Endodermal cell (in vitro differentiated cells): ENCODE results near the gene GSG1L. TPM values are rescaled to one million over a fixed set of nuclear protein-coding genes. Genes with fewer than 3 reads are reported as not detected.

Experiments
- DNase-seq: peaks from one replicate; pipeline ENCODE4 v3.0.0-alpha.2; 2017
- H3K27ac ChIP-seq: 2 replicates; pipeline ENCODE4 v1.5.1; 2013; ENCODE audit warnings: mild to moderate bottlenecking, low read depth, low read length, moderate library complexity
- H3K27me3 ChIP-seq: 2 replicates; pipeline ENCODE4 v1.6.1; 2013; ENCODE audit warnings: mild to moderate bottlenecking, low read length, moderate library complexity; ENCODE audit not compliant: insufficient read depth, control insufficient read depth, poor library complexity, severe bottlenecking
- H3K36me3 ChIP-seq: 2 replicates; pipeline ENCODE4 v1.7.0; 2013; ENCODE audit warnings: mild to moderate bottlenecking, low read length, moderate library complexity; ENCODE audit not compliant: control insufficient read depth, insufficient read depth
- H3K4me1 ChIP-seq: one replicate; pipeline ENCODE4 v1.7.0; 2013; ENCODE audit warnings: low read length; ENCODE audit not compliant: control insufficient read depth, insufficient read depth
- H3K4me3 ChIP-seq: 2 replicates; pipeline ENCODE4 v1.5.1; 2013; ENCODE audit warnings: mild to moderate bottlenecking, low read length, moderate library complexity
- H3K9ac ChIP-seq: 2 replicates; pipeline ENCODE4 v1.6.1; 2013; ENCODE audit warnings: mild to moderate bottlenecking, low read length, moderate library complexity; ENCODE audit not compliant: poor library complexity, severe bottlenecking; ENCODE audit errors: extremely low read depth
- H3K9me3 ChIP-seq: 2 replicates; pipeline ENCODE4 v1.6.1; 2013; ENCODE audit warnings: mild to moderate bottlenecking, low read length, moderate library complexity; ENCODE audit not compliant: control insufficient read depth
- H3K27ac Mint-ChIP-seq: 2 replicates; pipeline ENCODE4 v1.8.0; 2020; ENCODE audit warnings: mixed read lengths
- H3K27me3 Mint-ChIP-seq: 2 replicates; pipeline ENCODE4 v1.8.0; 2021; ENCODE audit warnings: mild to moderate bottlenecking, mixed read lengths; ENCODE audit not compliant: insufficient read depth
- H3K36me3 Mint-ChIP-seq: 2 replicates; pipeline ENCODE4 v1.8.0; 2020; ENCODE audit warnings: low read depth, mixed read lengths
- H3K4me1 Mint-ChIP-seq: 2 replicates; pipeline ENCODE4 v1.8.0; 2020; ENCODE audit warnings: mixed read lengths
- H3K4me3 Mint-ChIP-seq: 2 replicates; pipeline ENCODE4 v1.8.0; 2020; ENCODE audit warnings: mild to moderate bottlenecking, moderate library complexity, mixed read lengths
- H3K9me3 Mint-ChIP-seq: 2 replicates; pipeline ENCODE4 v1.8.0; 2020; ENCODE audit warnings: mild to moderate bottlenecking, mixed read lengths
- CTCF ChIP-seq: fragments of 200-600 bp; sonication (generic); conservative IDR thresholded peaks from 2 replicates; pipeline ENCODE4 v1.5.0; 2021; ENCODE audit warnings: antibody characterized with exemption, mild to moderate bottlenecking
- WGBS, 2 experiments: methylation state at CpG; one replicate each; pipeline versions ENCODE4 v1.1.5 to v1.1.7; 2013; ENCODE audit warnings: missing lambda C conversion rate in 2 of 2, mixed read lengths in 1 of 2; ENCODE audit not compliant: insufficient coverage in 1 of 2, insufficient read length in 1 of 2; 5-methylcytosine and 5-hydroxymethylcytosine counted together
- total RNA-seq, 2 donors: library from RNA; stranded (reverse); fragmentation: NEBNext Ultra II Directional in 1 of 2; extraction: Animal tissue kit (Norgen Biotek cat#: 25700) in 1 of 2; gene quantifications; 2 replicates in 1 of 2; 3 replicates in 1 of 2; pipeline ENCODE4 v1.2.1, GENCODE V29; 2021

The GSG1L gene
- total RNA-seq, 2 donors from 2014 or later, result 0.24 TPM; not detected in 1

- peak; percentile 1 for DNase-seq
- Histone ChIP-seq H3K9ac (no peak overlapping the region), H3K4me3 (no peak overlapping the region), H3K27ac (no peak overlapping the region), H3K9me3 (no peaks in the 10 kb centered on the region), H3K4me1 (no peaks in the 10 kb centered on the region), H3K27me3 (peaks cover 3% of the 10 kb centered on the region), H3K36me3 (no peaks in the 10 kb centered on the region)
- WGBS, 2 experiments, result 88 to 89% methylated on average over 6 to 9 of the region's 9 CpGs
- Mint-ChIP-seq H3K27me3 (peaks cover 7% of the 10 kb centered on the region), H3K36me3 (no peaks in the 10 kb centered on the region), H3K9me3 (peaks cover 2% of the 10 kb centered on the region), H3K4me1 (no peaks in the 10 kb centered on the region), H3K4me3 (no peak overlapping the region), H3K27ac (no peak overlapping the region)
- TF ChIP-seq CTCF, result no peak
Measured at GRCh38 chr16:28000314-28001169, 63.0 kb downstream of the GSG1L start.

DNA sequence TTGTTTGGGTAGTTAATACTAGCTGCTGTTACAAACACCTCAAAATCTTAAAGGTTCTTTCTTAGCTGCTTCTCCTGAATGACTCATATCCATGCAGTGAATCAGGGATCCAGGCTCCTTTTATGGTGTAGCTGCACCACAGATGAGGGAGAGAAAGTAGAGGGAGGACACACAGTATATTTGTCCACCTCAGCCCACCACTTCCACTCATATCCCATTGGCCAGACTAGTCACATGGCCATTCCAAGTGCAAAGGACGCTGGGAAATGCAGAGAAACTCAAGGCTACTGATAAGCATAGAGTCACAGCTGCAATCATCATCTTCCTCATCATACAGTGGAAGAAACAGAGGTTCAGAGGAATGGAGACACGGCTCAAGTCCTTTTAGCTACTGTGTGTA, 63.8 kb downstream of the GSG1L start:
- H3K9me3 ChIP-seq, result no peaks in the 10 kb centered on the region
- Mint-ChIP-seq H3K4me3 (no peak overlapping the region), H3K9me3 (peaks cover 5% of the 10 kb centered on the region), H3K36me3 (no peaks in the 10 kb centered on the region), H3K4me1 (no peaks in the 10 kb centered on the region), H3K27me3 (peaks cover 2% of the 10 kb centered on the region), H3K27ac (no peak overlapping the region)
- H3K4me3 ChIP-seq, result no peak overlapping the region
- DNase-seq, result peak; percentile 29
- 90 to 91% methylated on average over 2 of the region's 2 CpGs for WGBS, 2 experiments
- H3K4me1 ChIP-seq, result no peaks in the 10 kb centered on the region
- no peak overlapping the region for H3K9ac ChIP-seq
- TF ChIP-seq CTCF, result no peak
- H3K27ac ChIP-seq, result no peak overlapping the region
- no peaks in the 10 kb centered on the region for H3K36me3 ChIP-seq
- no peaks in the 10 kb centered on the region for H3K27me3 ChIP-seq

GRCh38 chr16:27995378-27995777, 68.1 kb downstream of the GSG1L start:
- Mint-ChIP-seq H3K4me3 (no peak overlapping the region), H3K27ac (no peak overlapping the region), H3K27me3 (peaks cover 2% of the 10 kb centered on the region), H3K9me3 (peaks cover 20% of the 10 kb centered on the region), H3K4me1 (no peaks in the 10 kb centered on the region), H3K36me3 (no peaks in the 10 kb centered on the region)
- Histone ChIP-seq H3K27ac (no peak overlapping the region), H3K9me3 (peaks cover 15% of the 10 kb centered on the region), H3K4me1 (no peaks in the 10 kb centered on the region), H3K9ac (no peak overlapping the region), H3K27me3 (no peaks in the 10 kb centered on the region), H3K4me3 (no peak overlapping the region), H3K36me3 (no peaks in the 10 kb centered on the region)
- no peak for TF ChIP-seq CTCF
- DNase-seq, result peak; percentile 2
- WGBS, 2 experiments, result 82 to 88% methylated on average over 3 to 5 of the region's 5 CpGs
